Activated naive CD8-positive, alpha-beta T cell treated with anti-CD3 and anti-CD28 coated beads for 36 hours (primary cell): ENCODE results near the gene ADM2. TPM values are rescaled to one million over a fixed set of nuclear protein-coding genes. Genes with fewer than 3 reads are reported as not detected.
A peak's percentile ranks its signal among the peaks of the same experiment; 100 is the strongest.

Source experiments
- DNase-seq: peaks from one replicate; pipeline ENCODE4 v3.0.0; 2021
- H3K27ac Mint-ChIP-seq: one replicate; pipeline ENCODE4 v1.8.0; 2022; ENCODE audit warnings: mild to moderate bottlenecking, moderate library complexity, mixed read lengths
- H3K27me3 Mint-ChIP-seq: one replicate; pipeline ENCODE4 v1.8.0; 2022; ENCODE audit warnings: mild to moderate bottlenecking, mixed read lengths
- H3K36me3 Mint-ChIP-seq: one replicate; pipeline ENCODE4 v1.8.0; 2021; ENCODE audit warnings: mild to moderate bottlenecking, mixed read lengths
- H3K4me1 Mint-ChIP-seq: one replicate; pipeline ENCODE4 v1.8.0; 2021; ENCODE audit warnings: mixed read lengths
- H3K4me3 Mint-ChIP-seq: one replicate; pipeline ENCODE4 v1.8.0; 2022; ENCODE audit warnings: mild to moderate bottlenecking, moderate library complexity, mixed read lengths
- H3K9me3 Mint-ChIP-seq: one replicate; pipeline ENCODE4 v1.8.0; 2022; ENCODE audit warnings: mixed read lengths
- total RNA-seq, 2 experiments: library from RNA; stranded (reverse); gene quantifications; one replicate each; pipeline ENCODE4 v1.2.3, GENCODE V29; 2021

The ADM2 gene
- total RNA-seq, 2 experiments from 2014 or later: 6.7 to 7.5 TPM

DNA sequence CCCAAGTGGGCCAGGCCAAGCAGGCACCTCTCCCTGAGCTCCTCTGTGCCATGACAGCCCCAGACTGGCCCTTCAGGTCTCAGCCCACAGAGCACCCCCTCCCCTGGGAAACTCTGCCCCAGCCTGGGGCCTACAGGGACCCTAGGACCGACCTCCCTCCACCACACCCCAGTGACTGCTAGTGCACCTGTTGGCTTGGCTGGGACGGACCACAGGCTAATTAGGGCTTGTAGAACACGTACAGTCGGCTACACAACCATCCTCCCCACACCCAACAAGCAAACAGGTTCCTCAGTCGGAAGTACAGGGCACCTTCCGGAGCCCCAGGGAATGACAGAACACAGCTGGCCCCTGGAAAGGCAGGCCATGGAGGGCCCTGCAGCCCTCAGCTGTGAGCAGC lies 10.9 kb upstream of the ADM2 start:
- no peaks in the 10 kb centered on the region for H3K9me3 Mint-ChIP-seq
- H3K4me1 Mint-ChIP-seq: peaks cover 76% of the 10 kb centered on the region
- H3K4me3 Mint-ChIP-seq: peak overlapping the region; percentile 71
- no peak for DNase-seq
- H3K27me3 Mint-ChIP-seq: no peaks in the 10 kb centered on the region
- H3K27ac Mint-ChIP-seq: peak overlapping the region; percentile 91
- H3K36me3 Mint-ChIP-seq: peaks cover 8% of the 10 kb centered on the region

DNA sequence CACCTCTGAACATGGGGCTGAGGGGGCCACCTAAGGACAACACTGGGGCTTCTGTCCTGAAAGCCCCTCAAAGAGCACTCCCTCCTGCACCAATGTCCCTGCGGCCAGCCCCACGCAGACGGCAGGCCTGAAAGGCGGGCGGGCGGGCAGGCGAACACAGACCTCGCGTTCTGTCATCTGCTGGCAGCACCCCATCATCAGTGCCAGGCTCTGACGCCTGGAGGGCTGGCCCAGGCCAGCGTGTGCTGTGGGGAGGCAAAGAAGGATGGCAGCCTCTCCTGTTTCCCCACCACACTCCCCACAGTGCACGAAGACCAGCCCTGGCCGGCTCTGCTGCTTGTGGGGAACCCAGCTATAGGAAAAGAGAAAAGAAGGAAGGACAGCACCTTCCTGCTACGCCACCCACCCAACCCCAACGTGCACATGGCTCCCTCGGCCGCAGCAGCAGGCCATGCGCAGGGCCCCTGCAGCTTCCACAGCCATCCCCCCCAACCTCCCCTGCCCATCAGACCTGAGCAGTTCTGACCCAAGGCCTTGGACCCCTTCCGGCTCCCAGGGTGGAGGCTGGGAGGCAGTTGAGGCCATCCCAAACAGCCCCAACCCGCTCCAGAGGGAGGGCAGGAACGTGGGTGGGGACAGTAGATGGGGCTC lies 10.0 kb upstream of the ADM2 start:
- no peak for DNase-seq
- Mint-ChIP-seq H3K27me3 (no peaks in the 10 kb centered on the region), H3K27ac (peak overlapping the region; percentile 91), H3K4me3 (peak overlapping the region; percentile 71), H3K36me3 (peaks cover 6% of the 10 kb centered on the region), H3K4me1 (peaks cover 74% of the 10 kb centered on the region), H3K9me3 (no peaks in the 10 kb centered on the region)

DNA sequence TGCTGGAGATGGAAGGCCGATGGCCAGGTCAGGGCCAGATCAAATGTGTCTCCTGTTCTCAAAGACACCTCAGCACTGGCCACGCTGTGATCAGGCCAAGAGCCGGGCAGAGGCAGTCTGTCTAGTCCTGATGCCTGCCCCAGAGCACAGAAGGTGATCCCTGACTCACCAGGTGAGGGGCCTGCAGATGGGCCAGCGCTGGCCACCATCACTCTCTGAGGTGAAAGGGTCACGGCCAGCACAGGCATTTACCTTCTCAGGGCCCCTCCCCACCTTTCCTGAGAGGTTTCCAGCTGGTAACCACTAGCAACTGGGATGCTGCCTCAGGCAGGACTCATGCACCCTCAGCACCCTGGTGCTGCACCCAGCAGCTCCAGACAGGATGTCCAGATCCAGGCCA lies 9.4 kb upstream of the ADM2 start:
- Mint-ChIP-seq H3K27me3 (no peaks in the 10 kb centered on the region), H3K9me3 (no peaks in the 10 kb centered on the region), H3K27ac (peak overlapping the region; percentile 91), H3K36me3 (peaks cover under 1% of the 10 kb centered on the region), H3K4me3 (peak overlapping the region; percentile 55), H3K4me1 (peaks cover 68% of the 10 kb centered on the region)
- no peak for DNase-seq

DNA sequence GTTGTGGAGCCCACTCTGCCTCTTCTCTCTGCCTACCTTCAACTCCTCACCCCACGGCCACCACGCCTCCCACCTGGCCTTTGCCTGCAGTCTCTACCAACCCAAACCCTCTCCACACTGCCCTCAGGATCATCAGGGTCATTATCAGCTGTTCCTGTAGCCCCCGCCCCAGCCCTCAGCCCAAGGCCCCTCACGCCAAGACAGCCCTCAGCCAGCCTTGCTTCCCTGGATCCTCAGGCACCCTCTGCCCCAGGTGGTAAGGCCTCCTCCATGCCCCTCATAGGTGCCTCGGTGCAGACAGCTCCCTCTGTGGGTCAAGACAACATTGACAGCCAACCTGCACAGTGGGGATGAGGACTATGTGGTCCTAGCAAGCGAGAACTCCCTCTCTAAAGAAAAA lies 8.3 kb upstream of the ADM2 start:
- Mint-ChIP-seq H3K27ac (peak overlapping the region; percentile 90), H3K36me3 (no peaks in the 10 kb centered on the region), H3K4me3 (peak overlapping the region; percentile 94), H3K4me1 (peaks cover 59% of the 10 kb centered on the region), H3K27me3 (no peaks in the 10 kb centered on the region), H3K9me3 (no peaks in the 10 kb centered on the region)
- DNase-seq: peak; percentile 63

DNA sequence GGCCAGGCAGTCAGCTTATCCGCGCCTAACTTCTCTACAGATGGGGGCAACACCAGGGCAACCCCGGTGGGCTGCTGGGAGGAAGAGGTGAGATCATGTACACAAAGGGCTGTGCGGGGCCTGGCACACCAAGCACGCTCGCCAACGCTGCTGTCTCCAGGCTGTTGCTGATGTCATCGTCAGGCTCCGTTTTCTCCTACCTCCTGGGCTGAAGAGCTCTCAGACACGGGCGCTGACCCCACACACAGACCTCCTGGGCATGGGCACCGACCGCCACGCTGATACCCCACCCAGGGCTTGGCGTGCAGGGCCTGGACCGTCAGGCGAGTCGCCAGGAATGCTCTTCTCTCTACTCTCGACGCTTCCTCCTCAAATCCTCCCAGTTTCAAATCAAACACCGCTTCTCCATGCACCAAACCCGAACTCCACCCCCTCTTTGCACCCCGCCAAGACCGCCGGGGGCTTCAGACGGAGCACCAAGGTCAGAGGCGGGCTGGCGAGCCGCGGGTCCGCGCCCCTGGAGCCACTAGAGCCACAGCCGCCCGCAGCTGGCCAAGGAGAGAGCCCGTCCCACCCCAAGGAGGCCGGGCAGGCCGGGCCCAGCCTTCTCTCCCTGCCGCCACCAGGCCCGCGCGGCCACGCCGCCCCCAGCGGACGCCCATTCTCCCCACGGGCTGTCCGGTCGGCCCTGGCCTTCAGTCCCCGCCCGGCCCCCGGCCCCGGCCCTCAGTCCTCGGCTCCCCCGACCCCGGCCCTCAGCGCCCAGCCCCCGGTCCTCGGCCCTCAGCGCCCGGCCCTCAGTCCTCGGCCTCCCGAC lies 7.3 kb upstream of the ADM2 start:
- no peaks in the 10 kb centered on the region for H3K27me3 Mint-ChIP-seq
- H3K9me3 Mint-ChIP-seq: no peaks in the 10 kb centered on the region
- no peaks in the 10 kb centered on the region for H3K36me3 Mint-ChIP-seq
- peak overlapping the region; percentile 90 for H3K27ac Mint-ChIP-seq
- DNase-seq: peak; percentile 60
- peaks cover 50% of the 10 kb centered on the region for H3K4me1 Mint-ChIP-seq
- peak overlapping the region; percentile 94 for H3K4me3 Mint-ChIP-seq

DNA sequence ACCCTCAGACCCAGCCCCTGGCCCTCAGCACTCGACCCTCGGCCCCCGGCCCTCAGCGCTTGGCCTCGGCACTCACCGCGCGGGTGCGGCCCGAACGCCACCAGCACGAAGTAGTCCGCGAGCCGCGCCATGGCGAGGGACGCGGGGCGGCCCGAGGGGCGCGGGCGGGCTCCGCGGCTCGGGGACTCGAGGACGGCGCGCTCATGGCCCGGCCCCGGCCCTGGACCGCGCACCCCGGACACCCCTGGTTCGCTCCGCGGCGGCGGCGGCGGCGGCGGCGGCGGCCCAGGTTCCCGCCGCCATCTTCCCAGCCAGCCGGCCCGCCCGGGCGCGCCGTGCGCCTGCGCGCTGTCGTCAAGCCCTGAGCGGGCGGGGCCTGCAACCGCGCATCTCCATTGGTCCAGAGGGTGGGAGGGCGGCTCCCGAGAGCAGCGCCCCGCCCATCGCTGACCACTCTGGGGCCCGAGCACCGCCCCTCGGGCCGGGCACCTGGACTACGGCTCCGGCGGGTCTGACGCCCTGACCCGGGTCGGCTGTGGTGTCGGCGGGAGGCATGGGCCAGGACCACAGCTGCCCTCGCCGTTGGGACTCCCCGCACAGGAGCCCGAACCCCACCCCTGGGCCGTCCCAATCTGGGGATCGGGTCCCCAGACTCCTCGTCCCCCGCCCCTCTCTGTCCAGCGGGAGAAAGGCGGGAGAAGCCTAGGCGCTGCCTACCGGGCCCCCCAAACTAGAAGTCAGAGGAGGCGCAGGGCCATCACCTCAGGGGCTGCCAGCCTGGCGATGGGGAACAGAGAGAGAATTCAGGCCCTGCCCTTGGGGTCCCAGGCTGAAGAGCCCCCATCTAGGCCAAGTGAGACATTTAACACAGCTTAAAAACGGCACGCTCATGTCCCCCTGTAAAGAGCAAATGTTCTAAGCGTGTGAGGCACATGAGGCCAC lies 6.4 kb upstream of the ADM2 start, which contains the start of gene SBF1:
TSS of gene SBF1 (minus strand) at position 326 of the 942 bp plus-strand sequence. CDS start at position 131, 195 bp downstream.
- Mint-ChIP-seq H3K27me3 (peaks cover 2% of the 10 kb centered on the region), H3K4me1 (peaks cover 43% of the 10 kb centered on the region), H3K27ac (peak within 1 kb of the TSS; percentile 90), H3K4me3 (peak within 1 kb of the TSS; percentile 94), H3K9me3 (no peaks in the 10 kb centered on the region), H3K36me3 (no peaks in the 10 kb centered on the region)
- peak; percentile 93 for DNase-seq

DNA sequence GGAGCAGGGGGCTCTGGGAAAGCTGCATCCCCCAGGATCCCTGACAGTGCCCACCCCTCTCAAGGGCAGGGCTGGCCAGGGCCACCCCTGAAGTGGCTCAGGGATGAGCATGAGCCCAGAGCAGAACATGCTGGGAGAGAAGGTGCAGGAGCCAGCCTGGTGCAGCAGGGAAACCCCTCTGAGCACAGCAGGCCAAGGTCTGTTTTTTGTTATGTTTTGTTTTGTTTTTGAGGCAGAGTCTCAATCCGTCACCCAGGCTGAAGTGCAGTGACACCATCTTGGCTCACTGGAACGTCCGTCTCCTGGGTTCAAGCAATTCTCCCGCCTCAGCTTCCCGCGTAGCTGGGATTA lies 5.7 kb upstream of the ADM2 start:
- Mint-ChIP-seq H3K27ac (no peak overlapping the region), H3K4me1 (peaks cover 40% of the 10 kb centered on the region), H3K27me3 (peaks cover 7% of the 10 kb centered on the region), H3K4me3 (peak overlapping the region; percentile 65), H3K36me3 (no peaks in the 10 kb centered on the region), H3K9me3 (no peaks in the 10 kb centered on the region)
- no peak for DNase-seq

DNA sequence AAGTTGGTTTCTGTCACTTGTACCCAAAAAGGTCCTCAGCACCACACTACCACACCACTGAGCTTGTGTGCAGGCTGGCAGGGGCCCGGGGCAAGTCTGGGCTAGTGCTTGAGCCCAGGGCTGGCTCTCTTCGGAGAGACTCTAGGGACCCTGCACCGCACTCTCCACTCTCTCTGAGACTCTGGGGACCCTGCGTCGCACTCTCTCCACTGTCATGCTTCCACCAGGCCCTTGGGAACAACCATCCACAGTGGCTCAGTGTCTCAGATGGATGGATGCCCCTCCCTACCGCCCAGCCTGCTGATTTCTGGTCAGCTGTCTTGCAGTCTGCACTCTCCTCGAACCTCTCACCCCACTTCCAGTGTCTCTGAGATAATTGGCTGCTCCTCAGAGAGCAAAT lies 4.5 kb upstream of the ADM2 start:
- H3K27ac Mint-ChIP-seq: no peak overlapping the region
- H3K9me3 Mint-ChIP-seq: no peaks in the 10 kb centered on the region
- peaks cover 28% of the 10 kb centered on the region for H3K4me1 Mint-ChIP-seq
- DNase-seq: no peak
- H3K27me3 Mint-ChIP-seq: peaks cover 7% of the 10 kb centered on the region
- no peak overlapping the region for H3K4me3 Mint-ChIP-seq
- H3K36me3 Mint-ChIP-seq: no peaks in the 10 kb centered on the region

DNA sequence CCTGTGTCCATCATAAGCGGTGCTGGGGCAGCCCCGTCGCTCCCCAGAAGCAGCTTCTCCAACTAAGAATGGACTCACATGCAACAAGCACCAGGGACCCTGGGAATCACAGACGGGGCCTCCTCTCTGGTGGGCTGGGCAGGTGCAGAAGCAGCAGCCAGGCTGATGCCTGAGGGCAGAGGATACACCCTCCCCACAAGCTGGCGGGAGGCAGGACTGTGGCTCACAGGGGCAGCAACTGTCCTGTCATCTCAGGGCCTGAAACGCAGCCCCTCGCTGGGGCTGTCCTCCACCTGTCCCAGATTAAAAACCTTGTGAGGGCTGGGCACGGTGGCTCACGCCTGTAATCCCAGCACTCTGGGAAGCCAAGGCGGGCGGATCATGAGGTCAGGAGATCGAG lies 3.4 kb upstream of the ADM2 start:
- no peak for DNase-seq
- peaks cover 17% of the 10 kb centered on the region for H3K4me1 Mint-ChIP-seq
- H3K27me3 Mint-ChIP-seq: peaks cover 7% of the 10 kb centered on the region
- no peaks in the 10 kb centered on the region for H3K36me3 Mint-ChIP-seq
- H3K27ac Mint-ChIP-seq: no peak overlapping the region
- no peak overlapping the region for H3K4me3 Mint-ChIP-seq
- no peaks in the 10 kb centered on the region for H3K9me3 Mint-ChIP-seq

DNA sequence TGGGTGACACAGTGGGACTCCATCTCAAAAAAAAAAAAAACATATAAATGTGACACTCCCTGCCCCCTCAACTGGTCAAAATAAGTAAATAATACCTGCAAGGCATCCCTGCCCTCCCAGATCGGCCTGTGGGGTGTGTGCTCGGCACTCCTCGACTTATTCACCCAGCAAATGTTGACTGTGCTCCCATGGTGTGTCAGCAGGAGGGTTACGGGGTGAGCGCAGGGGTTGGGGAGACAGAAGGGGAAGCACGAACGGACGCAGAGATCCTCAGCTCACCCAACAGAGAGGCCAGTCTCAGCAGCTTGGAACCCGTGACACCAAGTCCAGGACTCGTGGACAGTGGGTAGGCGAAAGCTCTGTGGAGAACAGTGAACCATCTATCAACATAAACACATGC lies 1.6 kb upstream of the ADM2 start:
- Mint-ChIP-seq H3K27ac (no peak overlapping the region), H3K27me3 (peaks cover 7% of the 10 kb centered on the region), H3K36me3 (no peaks in the 10 kb centered on the region), H3K4me1 (peaks cover 6% of the 10 kb centered on the region), H3K4me3 (peak overlapping the region; percentile 68), H3K9me3 (no peaks in the 10 kb centered on the region)
- no peak for DNase-seq

DNA sequence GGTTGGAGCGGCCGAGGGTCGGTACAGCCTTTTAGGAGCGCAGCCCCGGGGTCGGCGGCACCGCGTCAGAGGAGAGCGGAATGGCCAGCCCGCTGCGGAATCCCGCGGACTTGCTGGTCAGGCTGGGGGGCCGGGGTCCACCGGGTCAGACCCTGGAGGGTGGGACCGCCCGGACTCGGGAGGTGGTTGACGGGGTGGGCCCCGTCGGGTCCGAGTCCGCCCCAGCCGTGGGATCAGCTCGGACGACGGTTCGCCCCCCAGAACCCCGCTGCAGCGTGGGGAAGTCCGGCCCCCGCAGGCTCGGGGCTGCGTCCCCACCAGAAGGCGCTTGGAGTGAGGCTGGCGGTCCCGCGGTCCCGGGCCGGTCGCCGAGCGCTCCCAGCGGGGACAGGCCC lies 301 bp upstream of the ADM2 start:
- H3K27me3 Mint-ChIP-seq: peaks cover 7% of the 10 kb centered on the region
- no peaks in the 10 kb centered on the region for H3K36me3 Mint-ChIP-seq
- H3K4me3 Mint-ChIP-seq: peak overlapping the region; percentile 47
- no peak for DNase-seq
- no peaks in the 10 kb centered on the region for H3K9me3 Mint-ChIP-seq
- H3K4me1 Mint-ChIP-seq: peaks cover 4% of the 10 kb centered on the region
- H3K27ac Mint-ChIP-seq: no peak overlapping the region

DNA sequence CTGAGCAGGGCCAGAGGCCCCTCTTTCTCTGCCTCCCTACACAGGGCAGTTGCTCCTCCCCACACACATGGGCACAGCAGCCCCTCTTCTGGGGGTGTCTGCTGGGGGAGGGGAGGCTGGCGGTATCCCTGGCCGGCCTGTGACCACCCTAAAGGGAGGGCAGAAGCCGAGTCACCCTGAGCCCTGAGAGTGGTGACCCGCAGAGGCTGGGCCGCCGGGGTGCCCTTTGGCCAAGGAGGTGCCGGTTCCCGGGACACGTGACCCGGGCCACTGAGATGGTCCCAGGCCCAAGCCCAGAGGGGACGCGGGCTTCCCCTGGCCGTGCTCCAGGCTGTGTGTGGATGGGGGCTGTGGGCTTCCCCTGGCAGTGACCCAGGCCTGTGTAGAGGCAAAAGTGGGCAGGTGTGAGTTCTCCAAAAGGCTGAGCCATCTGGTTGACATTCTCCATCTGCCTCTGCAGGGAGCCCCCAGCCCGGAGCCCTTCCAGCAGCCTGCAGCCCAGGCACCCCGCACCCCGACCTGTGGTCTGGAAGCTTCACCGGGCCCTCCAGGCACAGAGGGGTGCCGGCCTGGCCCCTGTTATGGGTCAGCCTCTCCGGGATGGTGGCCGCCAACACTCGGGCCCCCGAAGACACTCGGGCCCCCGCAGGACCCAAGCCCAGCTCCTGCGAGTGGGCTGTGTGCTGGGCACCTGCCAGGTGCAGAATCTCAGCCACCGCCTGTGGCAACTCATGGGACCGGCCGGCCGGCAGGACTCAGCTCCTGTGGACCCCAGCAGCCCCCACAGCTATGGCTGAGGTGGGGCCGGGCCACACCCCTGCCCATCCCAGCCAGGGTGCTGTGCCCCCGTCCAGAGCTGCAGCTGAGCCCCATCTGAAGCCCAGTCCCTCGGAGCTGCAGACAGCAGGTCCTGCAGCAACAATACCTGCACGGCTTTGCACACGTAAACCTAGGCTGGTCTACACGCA lies 1.0 kb downstream of the ADM2 start:
- H3K4me1 Mint-ChIP-seq: peaks cover 4% of the 10 kb centered on the region
- no peak for DNase-seq
- H3K4me3 Mint-ChIP-seq: peak overlapping the region; percentile 81
- peak overlapping the region; percentile 63 for H3K27ac Mint-ChIP-seq
- H3K27me3 Mint-ChIP-seq: peaks cover 7% of the 10 kb centered on the region
- H3K36me3 Mint-ChIP-seq: no peaks in the 10 kb centered on the region
- H3K9me3 Mint-ChIP-seq: no peaks in the 10 kb centered on the region

DNA sequence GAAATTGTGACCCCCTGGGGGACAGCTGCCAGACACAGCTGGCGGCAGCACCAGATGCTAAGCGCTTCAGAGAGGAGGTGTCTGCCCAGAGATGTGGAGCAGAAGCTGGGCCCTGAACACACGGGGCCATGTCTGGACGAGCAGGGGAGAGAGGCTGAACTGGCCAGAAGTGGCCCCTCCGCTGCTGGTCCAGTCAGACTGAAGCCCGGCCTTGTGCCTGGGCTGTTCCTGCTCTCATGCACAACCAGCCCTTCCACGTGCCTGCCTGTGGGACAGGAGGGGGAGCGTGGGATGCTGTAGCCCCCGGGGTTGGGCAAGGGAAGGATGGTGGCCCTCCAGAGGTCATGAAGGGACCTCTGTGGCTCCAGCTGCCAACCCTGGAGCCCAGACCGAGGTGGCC lies 1.8 kb downstream of the ADM2 start:
- DNase-seq: no peak
- Mint-ChIP-seq H3K27ac (no peak overlapping the region), H3K27me3 (peaks cover 7% of the 10 kb centered on the region), H3K4me3 (peak overlapping the region; percentile 10), H3K9me3 (no peaks in the 10 kb centered on the region), H3K4me1 (peaks cover 4% of the 10 kb centered on the region), H3K36me3 (no peaks in the 10 kb centered on the region)

DNA sequence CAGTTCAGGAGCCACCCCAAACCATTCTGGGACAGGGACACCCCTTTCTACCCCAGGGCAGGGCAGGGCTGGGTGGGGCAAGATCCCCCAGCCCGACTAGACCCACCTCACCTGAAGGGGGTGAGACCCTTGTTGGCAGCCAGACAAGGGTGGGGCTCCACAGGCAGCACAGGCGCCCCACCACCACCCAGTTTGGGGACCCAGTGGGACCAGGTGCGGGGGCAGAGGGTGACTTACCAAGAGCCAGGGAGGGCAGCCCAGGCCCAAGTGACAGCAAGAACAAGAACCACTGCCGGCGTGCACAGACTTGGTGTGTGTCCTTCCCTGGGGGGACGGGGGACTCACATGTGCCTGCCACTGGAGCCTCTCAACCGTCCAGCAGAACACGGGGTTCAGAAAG lies 2.2 kb downstream of the ADM2 start:
- H3K4me3 Mint-ChIP-seq: no peak overlapping the region
- H3K27me3 Mint-ChIP-seq: peaks cover 7% of the 10 kb centered on the region
- H3K4me1 Mint-ChIP-seq: peaks cover 4% of the 10 kb centered on the region
- H3K9me3 Mint-ChIP-seq: no peaks in the 10 kb centered on the region
- no peak for DNase-seq
- no peak overlapping the region for H3K27ac Mint-ChIP-seq
- no peaks in the 10 kb centered on the region for H3K36me3 Mint-ChIP-seq
